GM12878 (cell line): ENCODE measurements around the gene IRX4.

Experiments used
- CTCF ChIP-seq, 3 experiments: IDR thresholded peaks in 2 of 3; conservative IDR thresholded peaks in 1 of 3; 2 replicates each; pipeline ENCODE4 v1.5.1; 2011; ENCODE audit warnings: low read depth in 3 of 3, low read length in 3 of 3, mild to moderate bottlenecking in 3 of 3, control low read depth in 2 of 3, moderate library complexity in 2 of 3, inconsistent platforms in 1 of 3, mixed read lengths in 1 of 3; ENCODE audit not compliant: control insufficient read depth in 2 of 3, insufficient read depth in 1 of 3; ENCODE audit errors: extremely low read depth in 1 of 3
- KAT2A ChIP-seq: conservative IDR thresholded peaks from 2 replicates; pipeline ENCODE4 v1.6.1; 2011; ENCODE audit warnings: low read depth, low read length; ENCODE audit not compliant: control insufficient read depth
- RB1 ChIP-seq: fragments of 450-650 bp; formaldehyde crosslinking; IDR thresholded peaks from 2 replicates; pipeline ENCODE4 v1.6.1; 2017; ENCODE audit warnings: mild to moderate bottlenecking, borderline replicate concordance
- YY1 ChIP-seq: IDR thresholded peaks from 2 replicates; pipeline ENCODE4 v1.6.1; 2011; ENCODE audit warnings: low read depth, mild to moderate bottlenecking, low read length

- TF ChIP-seq CTCF (IDR thresholded peaks at IDR 0.05 in 2 of 3, conservative IDR thresholded peaks at IDR 0.05 in 1 of 3; ENCODE audit: control insufficient read depth in 2 of 3, extremely low read depth in 1 of 3, insufficient read depth in 1 of 3, low read depth in 3 of 3, low read length in 3 of 3) (no peak), YY1 (no peak), RB1 (no peak), KAT2A (no peak)
Observed at GRCh38 chr5:1911773-1912235, 29.1 kb upstream of the IRX4 start.
